ACC112 (cell line): ENCODE results near the gene SCIN.

Experiments used
- H2AFZ ChIP-seq: fragments of 200-600 bp; sonication (generic); one replicate; pipeline ENCODE4 v1.6.0; 2017; ENCODE audit warnings: antibody characterized with exemption, low read length; ENCODE audit not compliant: unreplicated experiment
- H3K27ac ChIP-seq: fragments of 200-600 bp; sonication (generic); 2 replicates; pipeline ENCODE4 v1.5.1; 2014; ENCODE audit warnings: low read depth, mild to moderate bottlenecking, antibody characterized with exemption, low read length, moderate library complexity
- H3K27me3 ChIP-seq: fragments of 200-600 bp; sonication (generic); 2 replicates; pipeline ENCODE4 v1.6.1; 2014; ENCODE audit warnings: mild to moderate bottlenecking, antibody characterized with exemption, low read length, moderate library complexity, mixed read lengths; ENCODE audit not compliant: insufficient read depth
- H3K36me3 ChIP-seq: fragments of 200-600 bp; sonication (generic); 2 replicates; pipeline ENCODE4 v1.6.1; 2016; ENCODE audit warnings: mild to moderate bottlenecking, antibody characterized with exemption, low read length, moderate library complexity, mixed read lengths; ENCODE audit not compliant: insufficient read depth
- H3K4me1 ChIP-seq: fragments of 200-600 bp; sonication (generic); one replicate; pipeline ENCODE4 v1.6.1; 2016; ENCODE audit warnings: low read length, mixed read lengths; ENCODE audit not compliant: insufficient read depth, unreplicated experiment, control insufficient read depth
- H3K4me3 ChIP-seq: fragments of 200-600 bp; sonication (generic); 2 replicates; pipeline ENCODE4 v1.5.1; 2014; ENCODE audit warnings: mild to moderate bottlenecking, low read depth, low read length
- H3K79me2 ChIP-seq: fragments of 200-600 bp; sonication (generic); one replicate; pipeline ENCODE4 v1.6.0; 2016; ENCODE audit warnings: low read length; ENCODE audit not compliant: control insufficient read depth, unreplicated experiment, insufficient read depth

SCIN gene

GRCh38 chr7:12610899-12611298, 40.4 kb downstream of the SCIN start:
- Histone ChIP-seq H3K4me1 (no peaks in the 10 kb centered on the region), H3K4me3 (no peak overlapping the region), H3K36me3 (no peaks in the 10 kb centered on the region), H3K79me2 (no peaks in the 10 kb centered on the region), H2AFZ (no peak overlapping the region), H3K27me3 (no peaks in the 10 kb centered on the region), H3K27ac (no peak overlapping the region)

- Histone ChIP-seq H2AFZ (no peak overlapping the region), H3K4me1 (no peaks in the 10 kb centered on the region), H3K4me3 (no peak overlapping the region), H3K27ac (no peak overlapping the region), H3K27me3 (no peaks in the 10 kb centered on the region), H3K79me2 (no peaks in the 10 kb centered on the region), H3K36me3 (no peaks in the 10 kb centered on the region)
These were observed 42.1 kb downstream of the SCIN start for GRCh38 chr7:12612622-12613021.

- H3K79me2 ChIP-seq: no peaks in the 10 kb centered on the region
- H3K4me1 ChIP-seq: peaks cover 12% of the 10 kb centered on the region
- H3K4me3 ChIP-seq: no peak overlapping the region
- H3K27ac ChIP-seq: no peak overlapping the region
- no peaks in the 10 kb centered on the region for H3K27me3 ChIP-seq
- no peaks in the 10 kb centered on the region for H3K36me3 ChIP-seq
- H2AFZ ChIP-seq: no peak overlapping the region
These were observed 49.0 kb downstream of the SCIN start for GRCh38 chr7:12619461-12620069.

- Histone ChIP-seq H3K4me3 (no peak overlapping the region), H3K4me1 (peaks cover 12% of the 10 kb centered on the region), H3K36me3 (no peaks in the 10 kb centered on the region), H2AFZ (no peak overlapping the region), H3K27me3 (no peaks in the 10 kb centered on the region), H3K79me2 (no peaks in the 10 kb centered on the region), H3K27ac (no peak overlapping the region)
These were observed 49.9 kb downstream of the SCIN start for GRCh38 chr7:12620371-12620770.

- Histone ChIP-seq H3K27ac (no peak overlapping the region), H3K4me1 (peaks cover 14% of the 10 kb centered on the region), H3K36me3 (no peaks in the 10 kb centered on the region), H3K79me2 (no peaks in the 10 kb centered on the region), H3K27me3 (no peaks in the 10 kb centered on the region), H3K4me3 (no peak overlapping the region), H2AFZ (no peak overlapping the region)
These were observed 52.7 kb downstream of the SCIN start for GRCh38 chr7:12623223-12623622.

GRCh38 chr7:12623885-12624498, 53.5 kb downstream of the SCIN start:
- Histone ChIP-seq H3K36me3 (no peaks in the 10 kb centered on the region), H3K4me1 (peaks cover 14% of the 10 kb centered on the region), H2AFZ (peak overlapping the region; percentile 70), H3K4me3 (peak overlapping the region; percentile 55), H3K79me2 (no peaks in the 10 kb centered on the region), H3K27ac (no peak overlapping the region), H3K27me3 (no peaks in the 10 kb centered on the region)

- Histone ChIP-seq H3K27ac (no peak overlapping the region), H3K4me1 (peaks cover 5% of the 10 kb centered on the region), H2AFZ (no peak overlapping the region), H3K79me2 (no peaks in the 10 kb centered on the region), H3K36me3 (no peaks in the 10 kb centered on the region), H3K4me3 (no peak overlapping the region), H3K27me3 (no peaks in the 10 kb centered on the region)
These were observed 55.3 kb downstream of the SCIN start for GRCh38 chr7:12625836-12626235.

- Histone ChIP-seq H2AFZ (no peak overlapping the region), H3K4me1 (peaks cover 3% of the 10 kb centered on the region), H3K27me3 (no peaks in the 10 kb centered on the region), H3K79me2 (no peaks in the 10 kb centered on the region), H3K36me3 (no peaks in the 10 kb centered on the region), H3K27ac (no peak overlapping the region), H3K4me3 (no peak overlapping the region)
These were observed 59.4 kb downstream of the SCIN start for GRCh38 chr7:12629816-12630512.

GRCh38 chr7:12630513-12630819, 59.9 kb downstream of the SCIN start:
- Histone ChIP-seq H2AFZ (no peak overlapping the region), H3K27me3 (no peaks in the 10 kb centered on the region), H3K36me3 (no peaks in the 10 kb centered on the region), H3K27ac (no peak overlapping the region), H3K4me1 (peaks cover 3% of the 10 kb centered on the region), H3K79me2 (no peaks in the 10 kb centered on the region), H3K4me3 (no peak overlapping the region)

GRCh38 chr7:12633582-12633981, 63.1 kb downstream of the SCIN start:
- H3K27me3 ChIP-seq: no peaks in the 10 kb centered on the region
- no peaks in the 10 kb centered on the region for H3K36me3 ChIP-seq

GRCh38 chr7:12635830-12636229, 65.3 kb downstream of the SCIN start:
- Histone ChIP-seq H3K4me1 (no peaks in the 10 kb centered on the region), H3K4me3 (peak overlapping the region; percentile 73), H3K36me3 (no peaks in the 10 kb centered on the region), H3K27me3 (no peaks in the 10 kb centered on the region), H3K27ac (no peak overlapping the region), H3K79me2 (no peaks in the 10 kb centered on the region), H2AFZ (peak overlapping the region; percentile 55)

More at GRCh38 chr7:12633582-12633981, 63.1 kb downstream of the SCIN start:
- Histone ChIP-seq H2AFZ (no peak overlapping the region), H3K79me2 (no peaks in the 10 kb centered on the region), H3K4me1 (no peaks in the 10 kb centered on the region), H3K4me3 (no peak overlapping the region), H3K27ac (no peak overlapping the region)
